HCT116 (cell line): ENCODE results near the gene MTHFD2L. TPM values are rescaled to one million over a fixed set of nuclear protein-coding genes. Genes with fewer than 3 reads are reported as not detected.

Experiments
- ATAC-seq: fragments of 200-7000 bp; cut with Tn5 transposase; 2 replicates; pipeline ENCODE4 v1.9.1; 2020; ENCODE audit warnings: mild to moderate bottlenecking, moderate library complexity
- BruUV-seq: library from RNA; stranded (reverse); fragments of 400-500 nt; replicated peaks from 2 replicates; lab custom pipeline; 2021; lab: Mats Ljungman, UMichigan
- CTCF ChIA-PET: fragments of 300-600 bp; sonication (Branson Sonifier 250); formaldehyde crosslinking; loops from one replicate; lab custom pipeline; 2021; ENCODE audit warnings: antibody characterized with exemption; lab: Charles Lee
- POLR2A ChIA-PET: fragments of 300-600, 350-600 bp; sonication (Branson Sonifier 250); formaldehyde crosslinking; loops from one replicate; lab custom pipeline; 2021; ENCODE audit warnings: antibody characterized with exemption; lab: Charles Lee
- RAD21 ChIA-PET, 2 experiments: fragments of 300-600 bp; sonication (Branson Sonifier 250); formaldehyde crosslinking; loops; one replicate each; lab custom pipeline; 2023; ENCODE audit warnings: low total read pairs in 2 of 2; ENCODE audit not compliant: uncharacterized antibody in 2 of 2, unreplicated experiment in 2 of 2, low non-redundant PET in 1 of 2; lab: Charles Lee
- DNase-seq: peaks from one replicate; pipeline ENCODE4 v3.0.0-alpha.2; 2010; ENCODE audit warnings: low read depth, low spot score
- H2AFZ ChIP-seq: fragments of 200-600 bp; shearing (Covaris generic), sonication (generic); 2 replicates; pipeline ENCODE4 v1.6.1; 2017; ENCODE audit warnings: low read depth, mixed run types, mixed read lengths, antibody characterized with exemption, low read length; ENCODE audit not compliant: poor library complexity, severe bottlenecking
- H3K27ac ChIP-seq: 2 replicates; pipeline ENCODE4 v1.5.1; 2012; ENCODE audit warnings: low read depth, low read length
- H3K27me3 ChIP-seq: fragments of 200-600 bp; sonication (generic); 2 replicates; pipeline ENCODE4 v1.6.1; 2016; ENCODE audit warnings: mixed run types, low read length, mixed read lengths; ENCODE audit not compliant: insufficient read depth
- H3K36me3 ChIP-seq, 2 experiments: fragments of 200-500 bp in 1 of 2; fragments of 200-600 bp in 1 of 2; sonication (Bioruptor generic) in 1 of 2; sonication (generic) in 1 of 2; 2 replicates each; pipeline versions ENCODE4 v1.5.1 to v1.6.1; 2014 to 2016; ENCODE audit warnings: low read length in 2 of 2, inconsistent platforms in 1 of 2, mixed read lengths in 1 of 2, mixed run types in 1 of 2; ENCODE audit not compliant: insufficient read depth in 2 of 2, control insufficient read depth in 1 of 2
- H3K4me1 ChIP-seq, 2 experiments: fragments of 200-600 bp in 1 of 2; sonication (generic) in 1 of 2; 2 replicates each; pipeline versions ENCODE4 v1.5.1 to v1.6.1; 2012 to 2017; ENCODE audit warnings: low read length in 2 of 2, inconsistent platforms in 1 of 2, mild to moderate bottlenecking in 1 of 2, mixed read lengths in 1 of 2, mixed run types in 1 of 2, moderate library complexity in 1 of 2; ENCODE audit not compliant: insufficient read depth in 2 of 2, control insufficient read depth in 1 of 2
- H3K4me2 ChIP-seq: fragments of 200-600 bp; sonication (generic); 2 replicates; pipeline ENCODE4 v1.6.1; 2017; ENCODE audit warnings: mixed run types, low read length, mixed read lengths
- H3K4me3 ChIP-seq, 2 experiments: fragments of 200-600 bp in 1 of 2; sonication (generic) in 1 of 2; replicated peaks in 1 of 2; 2 replicates each; pipeline ENCODE4 v1.5.1; 2011 to 2016; ENCODE audit warnings: low read length in 2 of 2, control low read depth in 1 of 2, low read depth in 1 of 2, mild to moderate bottlenecking in 1 of 2, mixed read lengths in 1 of 2, mixed run types in 1 of 2
- H3K79me2 ChIP-seq: fragments of 200-600 bp; sonication (generic); 2 replicates; pipeline ENCODE4 v1.6.1; 2017; ENCODE audit warnings: mild to moderate bottlenecking, mixed run types, low read length, moderate library complexity, mixed read lengths; ENCODE audit not compliant: insufficient read depth
- H3K9ac ChIP-seq: fragments of 200-600 bp; sonication (generic); 2 replicates; pipeline ENCODE4 v1.6.1; 2016; ENCODE audit warnings: low read length, mixed read lengths
- H3K9me2 ChIP-seq: fragments of 200-600 bp; sonication (generic), shearing (Covaris generic); 2 replicates; pipeline ENCODE4 v1.6.1; 2017; ENCODE audit warnings: mixed run types, mild to moderate bottlenecking, moderate library complexity; ENCODE audit not compliant: insufficient read depth
- H3K9me3 ChIP-seq, 2 experiments: fragments of 200-500 bp in 1 of 2; fragments of 200-600 bp in 1 of 2; sonication (Bioruptor generic) in 1 of 2; sonication (generic) in 1 of 2; 2 replicates each; pipeline ENCODE4 v1.6.1; 2014 to 2017; ENCODE audit warnings: low read length in 2 of 2, mixed read lengths in 2 of 2, inconsistent platforms in 1 of 2, low read depth in 1 of 2, mild to moderate bottlenecking in 1 of 2, mixed run types in 1 of 2, moderate library complexity in 1 of 2; ENCODE audit not compliant: control insufficient read depth in 1 of 2, insufficient read depth in 1 of 2
- H4K20me1 ChIP-seq: fragments of 200-600 bp; sonication (generic), shearing (Covaris generic); 2 replicates; pipeline ENCODE4 v1.6.1; 2017; ENCODE audit warnings: mixed run types, mild to moderate bottlenecking, moderate library complexity; ENCODE audit not compliant: insufficient read depth
- CTCF ChIP-seq, 3 experiments: fragments of 200-600 bp in 1 of 3; sonication (generic) in 1 of 3; IDR thresholded peaks in 2 of 3; conservative IDR thresholded peaks in 1 of 3; 2 replicates each; pipeline ENCODE4 v1.5.1; 2012 to 2017; ENCODE audit warnings: low read depth in 2 of 3, low read length in 2 of 3, antibody characterized with exemption in 1 of 3, borderline replicate concordance in 1 of 3, control low read depth in 1 of 3, mild to moderate bottlenecking in 1 of 3, mixed read lengths in 1 of 3, mixed run types in 1 of 3, moderate library complexity in 1 of 3; ENCODE audit not compliant: insufficient read depth in 1 of 3
- ELF1 ChIP-seq: IDR thresholded peaks from 2 replicates; pipeline ENCODE4 v1.6.1; 2012; ENCODE audit warnings: low read depth, borderline replicate concordance
- JUND ChIP-seq: IDR thresholded peaks from 2 replicates; pipeline ENCODE4 v1.6.1; 2012
- RAD21 ChIP-seq: IDR thresholded peaks from 2 replicates; pipeline ENCODE4 v1.6.1; 2012; ENCODE audit warnings: low read depth, mild to moderate bottlenecking
- SP1 ChIP-seq: IDR thresholded peaks from 2 replicates; pipeline ENCODE4 v1.6.1; 2012; ENCODE audit warnings: low read depth
- SRF ChIP-seq: IDR thresholded peaks from 2 replicates; pipeline ENCODE4 v1.6.1; 2012; ENCODE audit warnings: low read depth
- ZBTB33 ChIP-seq: IDR thresholded peaks from 2 replicates; pipeline ENCODE4 v1.6.1; 2011; ENCODE audit warnings: mild to moderate bottlenecking, low read length, moderate library complexity; ENCODE audit not compliant: insufficient replicate concordance; ENCODE audit errors: extremely low read depth
- intact Hi-C: fragments of 100-400 bp; cut with micrococcal nuclease; formaldehyde crosslinking; loops from 2 replicates; pipeline ENCODE4 v1.10.0; 2022
- total RNA-seq: library from RNA; stranded (reverse); gene quantifications from one replicate; pipeline ENCODE4 v1.2.1, GENCODE V29; 2021; ENCODE audit not compliant: unreplicated experiment

The MTHFD2L gene
- total RNA-seq, 1 experiment from 2014 or later: 15.0 TPM

- Histone ChIP-seq H3K4me2 (no peak overlapping the region; the same call in 1 of the 2 replicates), H3K27ac (no peak overlapping the region), H3K36me3 (no peaks in the 10 kb centered on the region), H4K20me1 (no peaks in the 10 kb centered on the region), H3K27me3 (no peaks in the 10 kb centered on the region), H3K9me3 (no peaks in the 10 kb centered on the region), H3K9me2 (no peaks in the 10 kb centered on the region), H2AFZ (no peak overlapping the region), H3K4me3 (no peak overlapping the region), H3K4me1 (peaks cover 0 to 12% of the 10 kb centered on the region in 2 experiments; a peak in 2 of 4 replicates), H3K9ac (no peak overlapping the region), H3K79me2 (no peaks in the 10 kb centered on the region)
- intact Hi-C loops: loop anchor here (1.0 to 10.0 kb wide), 4 partner anchors 84 to 650 kb away; partner anchors contain the start of gene CXCL3
- ATAC-seq: peak; percentile 74
- RAD21 ChIA-PET: interaction anchor here in 1 of 2 experiments (0.5 to 1.5 kb wide), 3 partner anchors 17 to 123 kb away, joined by 3 to 5 read pairs (median 4); no protein-coding TSS in a partner anchor
- POLR2A ChIA-PET: no interaction called here
- BruUV-seq: no TSS peak
- TF ChIP-seq SRF: no peak
- peak; percentile 91 for TF ChIP-seq RAD21
- TF ChIP-seq CTCF (IDR thresholded peaks at IDR 0.05 in 2 of 3, conservative IDR thresholded peaks at IDR 0.05 in 1 of 3; ENCODE audit: borderline replicate concordance in 1 of 3, insufficient read depth in 1 of 3, low read depth in 2 of 3, low read length in 2 of 3): peak; percentile 57 to 76 (median 76)
- CTCF ChIA-PET: interaction anchor here (0.6 to 2.0 kb wide), 5 partner anchors 10 to 466 kb away, joined by 3 to 17 read pairs (median 4); no protein-coding TSS in a partner anchor
- peak; percentile 62 for DNase-seq
These were observed 153.9 kb downstream of the MTHFD2L start for GRCh38 chr4:74311696-74312313.

GRCh38 chr4:74314329-74314728, 156.4 kb downstream of the MTHFD2L start:
- Histone ChIP-seq H3K27ac (no peak overlapping the region), H3K9me2 (no peaks in the 10 kb centered on the region), H3K9ac (no peak overlapping the region), H3K4me2 (no peak overlapping the region), H3K4me1 (peaks cover 0 to 9% of the 10 kb centered on the region in 2 experiments; a peak in 2 of 4 replicates), H3K27me3 (no peaks in the 10 kb centered on the region), H2AFZ (no peak overlapping the region), H3K36me3 (no peaks in the 10 kb centered on the region; a peak in 1 of 4 replicates), H4K20me1 (no peaks in the 10 kb centered on the region), H3K4me3 (no peak overlapping the region), H3K79me2 (no peaks in the 10 kb centered on the region), H3K9me3 (no peaks in the 10 kb centered on the region)
- TF ChIP-seq JUND (no peak), RAD21 (no peak), SP1 (no peak), ELF1 (no peak), ZBTB33 (no peak)
- DNase-seq (no peak), ATAC-seq (no peak)
- RAD21 ChIA-PET: no interaction called here
- CTCF ChIA-PET: no interaction called here
- intact Hi-C loops: loop anchor here (5.0 to 10.0 kb wide), 2 partner anchors 280 to 652 kb away; partner anchors contain the start of gene CXCL3
- BruUV-seq: no TSS peak
- POLR2A ChIA-PET: no interaction called here
